ENCODE data around the gene ATP2B1.

- TF ChIP-seq, protein P1, sequence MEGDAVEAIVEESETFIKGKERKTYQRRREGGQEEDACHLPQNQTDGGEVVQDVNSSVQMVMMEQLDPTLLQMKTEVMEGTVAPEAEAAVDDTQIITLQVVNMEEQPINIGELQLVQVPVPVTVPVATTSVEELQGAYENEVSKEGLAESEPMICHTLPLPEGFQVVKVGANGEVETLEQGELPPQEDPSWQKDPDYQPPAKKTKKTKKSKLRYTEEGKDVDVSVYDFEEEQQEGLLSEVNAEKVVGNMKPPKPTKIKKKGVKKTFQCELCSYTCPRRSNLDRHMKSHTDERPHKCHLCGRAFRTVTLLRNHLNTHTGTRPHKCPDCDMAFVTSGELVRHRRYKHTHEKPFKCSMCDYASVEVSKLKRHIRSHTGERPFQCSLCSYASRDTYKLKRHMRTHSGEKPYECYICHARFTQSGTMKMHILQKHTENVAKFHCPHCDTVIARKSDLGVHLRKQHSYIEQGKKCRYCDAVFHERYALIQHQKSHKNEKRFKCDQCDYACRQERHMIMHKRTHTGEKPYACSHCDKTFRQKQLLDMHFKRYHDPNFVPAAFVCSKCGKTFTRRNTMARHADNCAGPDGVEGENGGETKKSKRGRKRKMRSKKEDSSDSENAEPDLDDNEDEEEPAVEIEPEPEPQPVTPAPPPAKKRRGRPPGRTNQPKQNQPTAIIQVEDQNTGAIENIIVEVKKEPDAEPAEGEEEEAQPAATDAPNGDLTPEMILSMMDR (IDR thresholded peaks at IDR 0.05), result no peak
- no peak for TF ChIP-seq POLR2A (IDR thresholded peaks at IDR 0.05)
Observed at GRCh38 chr12:89748791-89749190, 40.2 kb upstream of the ATP2B1 start.
